ENCODE data around the gene SRGAP3.

SRGAP3 gene

GRCh38 chr3:9013782-9014563, 235.5 kb downstream of the SRGAP3 start:
- no peak for DNase-seq (ENCODE audit: low spot score)

DNA sequence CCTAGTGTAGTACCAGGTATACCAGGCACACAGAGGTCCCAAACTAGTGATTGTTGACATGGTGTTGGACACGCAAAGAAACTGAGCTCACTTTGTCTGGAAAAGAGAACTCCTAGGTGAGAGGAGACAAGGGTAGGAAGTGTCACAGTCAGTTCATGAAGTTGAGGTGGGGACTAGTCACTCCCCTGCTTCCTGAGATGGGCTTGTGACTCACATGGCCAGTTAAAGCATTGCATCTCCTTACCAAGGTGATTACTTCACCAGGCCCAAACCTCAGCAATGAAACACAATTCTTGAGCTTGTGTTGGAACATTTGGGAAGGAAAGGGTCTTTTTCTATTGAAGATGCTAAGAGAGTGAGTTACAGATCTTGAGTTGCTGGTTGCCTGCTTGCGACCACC, 236.9 kb downstream of the SRGAP3 start:
- DNase-seq (ENCODE audit: low spot score) = no peak

- DNase-seq (ENCODE audit: low spot score) = no peak
Observed at GRCh38 chr3:9009976-9010545, 239.4 kb downstream of the SRGAP3 start.

DNA sequence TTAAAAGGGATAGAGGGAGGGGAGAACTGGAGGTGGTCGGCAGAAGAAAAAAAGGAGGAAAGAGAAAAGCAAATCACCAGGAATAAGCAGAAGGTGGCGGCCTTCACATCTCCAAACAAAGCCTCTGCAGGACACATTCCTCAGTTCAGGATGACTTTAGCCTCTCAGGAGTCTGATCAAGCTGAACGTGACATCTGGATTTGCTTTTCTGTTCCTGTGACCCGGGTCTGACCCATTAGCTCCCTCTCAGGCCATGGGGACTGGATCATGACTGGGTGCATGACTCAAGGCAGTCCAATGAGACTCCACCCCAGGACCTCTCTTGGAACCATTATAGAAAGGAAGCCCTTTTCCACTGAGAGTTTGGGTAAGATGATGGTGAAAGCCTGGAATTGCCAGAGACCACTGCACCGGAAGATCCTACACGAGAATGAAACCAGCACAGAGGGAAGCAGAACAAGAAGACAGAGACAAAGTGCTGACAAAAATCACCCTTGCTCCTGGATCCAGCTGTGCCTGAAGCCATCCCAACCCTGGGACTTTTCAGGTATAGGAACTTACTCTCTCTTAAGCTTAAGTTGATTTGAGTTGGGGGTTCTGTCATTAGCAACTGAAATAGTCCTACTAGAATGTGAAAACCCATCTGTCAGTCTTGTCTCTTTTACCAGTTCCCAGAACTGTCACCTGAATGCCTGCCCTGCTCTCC, 240.7 kb downstream of the SRGAP3 start:
- no peak for DNase-seq (ENCODE audit: low spot score)

DNA sequence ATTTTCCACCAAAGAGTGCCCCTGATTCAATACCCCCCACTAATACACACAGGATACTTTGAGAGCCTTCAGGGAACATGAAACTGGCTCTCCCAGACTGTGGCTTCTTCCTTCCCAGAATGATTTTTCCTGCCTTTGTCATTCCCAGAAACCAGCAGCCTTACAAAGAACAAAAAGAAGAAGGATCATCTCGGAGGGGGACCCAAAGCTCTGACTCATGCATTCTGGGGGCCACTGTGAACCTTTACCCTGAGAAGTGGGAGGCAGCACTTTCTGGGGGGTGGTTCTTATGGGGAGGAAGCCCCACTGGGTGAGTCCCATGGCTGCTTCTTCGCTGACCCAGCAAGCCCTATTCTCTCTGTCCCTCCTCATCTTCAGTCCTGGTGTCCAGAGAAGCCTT, 241.5 kb downstream of the SRGAP3 start:
- DNase-seq (ENCODE audit: low spot score) = no peak

DNA sequence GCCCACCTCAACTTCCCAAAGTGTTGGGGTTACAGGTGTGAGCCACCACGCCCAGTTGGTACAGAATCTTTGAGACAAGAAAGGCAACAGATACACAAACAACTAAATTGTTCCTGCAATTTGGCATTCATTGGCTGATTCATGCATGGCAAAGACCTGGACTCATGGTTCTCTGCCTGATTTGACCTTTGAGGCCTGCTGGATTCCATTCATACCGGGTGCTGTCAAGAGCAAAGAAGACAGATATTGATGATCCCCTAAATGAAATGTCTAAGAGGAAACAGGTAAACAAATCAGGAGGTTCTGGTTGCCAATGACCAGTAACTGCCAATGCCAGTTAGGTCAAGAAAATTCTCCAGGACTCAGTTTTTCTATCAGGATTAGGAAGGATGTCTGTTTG, 242.2 kb downstream of the SRGAP3 start:
- no peak for DNase-seq (ENCODE audit: low spot score)

GRCh38 chr3:9000041-9000440, 249.4 kb downstream of the SRGAP3 start:
- no peak for DNase-seq (ENCODE audit: low spot score)

DNA sequence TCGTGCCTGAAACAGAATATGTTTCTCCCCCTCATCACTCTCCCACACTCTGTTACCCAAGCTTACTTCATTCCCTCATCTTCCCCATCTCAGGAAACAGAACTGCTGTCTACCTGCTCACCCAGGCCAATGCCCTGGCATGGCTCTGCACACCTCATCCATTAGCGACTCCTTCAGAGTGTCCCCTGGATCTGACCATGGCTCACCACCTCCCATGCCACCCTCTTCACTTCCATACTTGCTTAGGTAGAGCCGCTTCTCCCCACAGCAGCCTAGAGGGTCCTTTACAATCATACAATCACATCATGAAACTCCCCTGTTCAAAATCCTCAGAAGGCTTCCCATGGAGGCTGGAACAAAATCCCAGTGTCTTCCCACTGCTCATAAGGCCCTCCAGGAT, 252.3 kb downstream of the SRGAP3 start:
- DNase-seq (ENCODE audit: low spot score) = no peak

DNA sequence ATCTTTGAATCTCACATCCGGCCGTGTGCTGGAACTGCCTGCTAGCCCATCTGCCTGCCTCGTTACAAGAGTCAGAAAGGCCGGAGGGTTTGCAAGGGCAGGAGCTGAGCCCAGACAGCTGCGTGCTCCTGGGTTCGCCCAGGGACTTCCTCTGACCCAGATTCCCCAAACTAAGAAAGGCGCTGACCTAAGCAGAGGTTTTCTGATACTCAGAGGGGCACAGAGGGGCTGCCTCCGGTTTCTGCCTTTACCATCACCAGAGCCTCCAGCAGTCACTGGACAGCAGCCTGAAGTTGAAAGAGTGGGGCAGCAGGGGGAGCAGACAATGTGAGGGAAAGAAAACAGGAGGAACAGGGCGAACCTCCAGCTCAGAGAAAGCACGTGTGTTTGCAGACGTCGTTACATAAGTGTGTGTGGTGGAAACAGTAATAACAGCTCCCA, 252.7 kb downstream of the SRGAP3 start:
- DNase-seq (ENCODE audit: low spot score) = no peak

DNA sequence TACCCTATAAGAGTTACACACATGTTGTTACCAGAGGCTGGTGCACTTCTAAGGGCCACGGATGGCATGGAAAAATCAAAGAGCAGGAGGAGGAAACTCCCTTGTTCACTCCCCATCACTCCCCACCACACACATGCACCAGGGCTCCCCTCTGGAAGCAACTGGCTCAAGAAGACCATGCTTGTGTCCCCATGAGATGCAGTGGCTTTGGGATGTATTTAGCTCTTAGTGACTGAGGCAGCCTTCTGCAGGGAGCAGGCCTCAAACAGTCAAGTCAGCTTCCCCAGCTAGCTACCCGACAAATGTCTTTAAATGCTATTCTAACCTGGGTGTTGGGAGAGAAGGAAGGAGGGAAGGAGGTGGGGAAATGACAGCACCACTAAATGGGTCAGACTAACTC, 253.2 kb downstream of the SRGAP3 start:
- DNase-seq (ENCODE audit: low spot score) = no peak

GRCh38 chr3:8994226-8994625, 255.2 kb downstream of the SRGAP3 start:
- no peak for DNase-seq (ENCODE audit: low spot score)

- DNase-seq (ENCODE audit: low spot score) = no peak
Observed at GRCh38 chr3:8993331-8993730, 256.1 kb downstream of the SRGAP3 start.

- DNase-seq (ENCODE audit: low spot score) = no peak
Observed at GRCh38 chr3:8992854-8993253, 256.6 kb downstream of the SRGAP3 start.

DNA sequence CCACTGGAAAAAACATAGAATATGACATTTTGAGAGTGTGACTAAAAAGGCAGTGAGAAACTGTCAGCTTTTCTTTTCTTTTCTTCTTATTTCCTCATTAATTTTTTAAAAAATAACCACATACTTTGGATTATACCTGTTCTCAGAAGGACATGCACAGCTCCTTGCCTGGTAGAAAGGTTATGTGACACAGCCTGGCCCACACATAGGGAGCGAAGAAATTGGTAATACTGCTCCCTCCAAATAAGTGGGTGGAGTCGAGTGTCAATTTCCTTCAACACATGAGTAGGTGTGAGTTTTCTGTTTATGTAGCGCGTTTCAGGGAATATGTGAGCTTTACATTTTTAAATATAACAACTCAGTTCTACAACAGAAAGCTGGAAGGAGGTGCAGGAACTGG, 257.2 kb downstream of the SRGAP3 start:
- DNase-seq (ENCODE audit: low spot score) = no peak

DNA sequence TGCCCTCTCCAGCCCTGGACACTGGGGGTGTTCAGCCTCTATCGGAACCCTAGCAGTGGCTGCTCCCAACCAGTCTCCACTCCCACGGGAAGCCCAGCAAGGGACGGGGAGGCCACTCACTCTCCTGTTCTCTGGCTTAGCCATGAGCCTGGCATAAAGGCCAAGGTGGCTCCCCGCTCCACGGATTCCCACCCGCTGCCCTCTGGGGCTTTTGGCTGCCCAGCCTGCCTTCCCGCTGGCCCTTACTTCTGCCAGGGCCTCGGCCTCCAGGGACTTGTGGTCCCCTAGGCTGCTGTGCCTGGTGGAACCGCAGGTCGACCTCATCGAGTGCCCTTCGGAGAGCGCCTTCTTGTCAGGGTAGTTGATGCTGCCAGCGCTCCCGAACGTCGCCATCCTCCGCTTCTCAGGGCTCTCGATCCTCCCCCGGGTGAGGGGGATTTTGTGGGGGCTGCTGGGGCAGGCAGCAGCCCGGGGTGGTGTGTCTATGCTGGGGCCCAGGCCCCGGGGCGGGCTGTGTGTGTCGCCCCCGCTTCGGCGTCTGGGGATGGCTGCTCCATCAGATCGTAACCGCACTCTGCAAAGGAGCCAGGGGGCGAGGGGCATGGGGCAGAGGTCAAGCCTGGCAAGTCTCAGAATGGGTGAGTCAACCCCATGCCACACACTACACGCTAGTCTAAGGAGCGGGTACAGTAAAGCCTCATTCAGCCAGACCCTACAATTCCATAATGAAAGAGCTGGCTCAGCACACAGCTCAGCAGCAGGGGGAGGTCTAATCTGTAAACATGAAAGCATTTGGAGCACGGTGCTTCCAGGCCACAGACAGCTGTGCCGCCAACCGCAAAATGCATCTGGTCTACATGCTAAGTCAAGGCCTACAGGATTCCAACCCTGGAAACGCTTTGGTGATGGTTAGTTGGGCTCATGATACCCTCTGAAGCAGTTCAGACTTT, 258.9 kb downstream of the SRGAP3 start:
- DNase-seq (ENCODE audit: low spot score) = no peak

DNA sequence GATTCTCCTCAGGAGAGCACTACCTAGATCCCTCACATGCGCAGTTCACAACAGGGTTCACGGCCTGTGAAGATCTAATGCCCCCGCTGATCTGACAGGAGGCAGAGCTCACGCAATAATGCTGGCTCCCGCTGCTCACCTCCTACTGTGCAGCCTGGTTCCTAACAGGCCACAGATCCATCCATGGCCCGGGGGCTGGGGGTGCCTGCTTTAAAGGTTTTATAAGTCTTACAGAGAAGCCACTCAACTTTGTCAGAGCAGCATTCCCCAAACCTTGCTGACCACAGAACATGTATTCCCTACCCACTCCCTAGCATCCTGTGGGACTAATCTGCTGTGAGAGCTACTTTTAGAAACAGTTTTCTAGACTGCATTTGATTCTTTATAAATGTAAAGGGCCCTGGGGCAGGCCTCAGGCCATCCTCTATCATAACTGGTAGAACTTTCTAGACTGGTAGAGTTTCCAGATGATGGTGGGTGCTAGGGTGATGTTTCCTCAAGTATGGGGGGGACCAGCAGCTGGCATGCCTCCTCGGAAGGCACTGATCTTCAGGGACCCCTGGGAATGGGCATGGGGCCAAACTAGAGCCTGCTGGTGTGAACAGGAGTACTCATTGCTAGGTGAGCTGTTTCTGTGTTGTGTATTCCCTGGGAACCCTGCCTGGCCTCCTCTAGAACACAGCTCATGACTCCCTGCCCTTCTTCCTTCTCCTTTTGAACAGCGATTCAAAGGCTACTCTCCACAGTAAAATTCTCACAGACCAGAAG, 260.5 kb downstream of the SRGAP3 start:
- DNase-seq (ENCODE audit: low spot score) = no peak

GRCh38 chr3:8988384-8988655, 261.1 kb downstream of the SRGAP3 start:
- DNase-seq (ENCODE audit: low spot score) = no peak

GRCh38 chr3:8987645-8988383, 261.6 kb downstream of the SRGAP3 start:
- DNase-seq (ENCODE audit: low spot score) = peak; percentile 76

GRCh38 chr3:8987226-8987625, 262.2 kb downstream of the SRGAP3 start:
- DNase-seq (ENCODE audit: low spot score) = no peak

DNA sequence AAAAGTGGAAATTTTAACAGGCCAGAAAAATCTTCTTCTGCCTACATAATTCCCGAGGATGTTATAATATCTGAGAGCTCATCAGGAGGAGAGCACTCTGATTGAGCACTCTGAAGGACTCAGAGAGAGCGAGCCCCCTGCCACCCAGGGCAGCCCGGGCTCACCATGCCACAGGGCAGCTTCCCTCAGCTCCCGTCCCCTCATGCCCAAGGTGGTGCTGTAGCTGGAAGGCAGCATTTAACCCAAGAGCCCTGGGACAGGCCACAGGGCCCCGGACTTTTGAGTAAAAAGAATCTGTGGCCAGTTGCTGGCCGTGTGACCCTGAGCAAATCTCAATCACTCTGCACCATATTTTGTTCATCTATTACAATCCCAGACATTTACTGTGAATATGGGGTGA, 262.7 kb downstream of the SRGAP3 start:
- no peak for DNase-seq (ENCODE audit: low spot score)

- DNase-seq (ENCODE audit: low spot score) = no peak
Observed at GRCh38 chr3:8985876-8986275, 263.6 kb downstream of the SRGAP3 start.

All from germinal center (tissue), 1 donor.